Daoy (cell line): Measurements from ENCODE around the gene SPTLC3. TPM values are rescaled to one million over a fixed set of nuclear protein-coding genes. Genes with fewer than 3 reads are reported as not detected.

Experiments used
- DNase-seq: peaks from one replicate; pipeline ENCODE4 v3.0.0-alpha.2; 2015; ENCODE audit warnings: low read depth
- total RNA-seq: library from RNA; depleted of rRNA; stranded (reverse); fragments of >200 nt; shearing (Covaris generic); gene quantifications from 2 replicates; pipeline ENCODE4 v1.2.3, GENCODE V29; 2014

Gene SPTLC3
- total RNA-seq, 1 experiment from 2014 or later: 10.0 TPM

- DNase-seq: peak; percentile 6
Observed at GRCh38 chr20:13139459-13140150, 130.8 kb downstream of the SPTLC3 start.

GRCh38 chr20:13140201-13140600 lies 131.4 kb downstream of the SPTLC3 start:
- no peak for DNase-seq

GRCh38 chr20:13140775-13141174 lies 132.0 kb downstream of the SPTLC3 start:
- DNase-seq: no peak

GRCh38 chr20:13141546-13141945 lies 132.8 kb downstream of the SPTLC3 start:
- peak; percentile 16 for DNase-seq

- DNase-seq: peak; percentile 53
Observed at GRCh38 chr20:13142143-13142542, 133.4 kb downstream of the SPTLC3 start.

- no peak for DNase-seq
Observed at GRCh38 chr20:13147071-13147963, 138.5 kb downstream of the SPTLC3 start.

GRCh38 chr20:13147971-13148370 lies 139.2 kb downstream of the SPTLC3 start:
- DNase-seq: no peak

GRCh38 chr20:13148402-13148801 lies 139.6 kb downstream of the SPTLC3 start:
- DNase-seq: no peak

- DNase-seq: no peak
Observed at GRCh38 chr20:13148961-13149360, 140.2 kb downstream of the SPTLC3 start.

GRCh38 chr20:13149371-13150105 lies 140.8 kb downstream of the SPTLC3 start:
- DNase-seq: peak; percentile 53

GRCh38 chr20:13158369-13158768 lies 149.6 kb downstream of the SPTLC3 start:
- DNase-seq: no peak

GRCh38 chr20:13159889-13160288 lies 151.1 kb downstream of the SPTLC3 start:
- DNase-seq: no peak

- no peak for DNase-seq
Observed at GRCh38 chr20:13165203-13165602, 156.4 kb downstream of the SPTLC3 start.

- DNase-seq: no peak
Observed at GRCh38 chr20:13166011-13166410, 157.2 kb downstream of the SPTLC3 start.

GRCh38 chr20:13166437-13166836 lies 157.7 kb downstream of the SPTLC3 start:
- no peak for DNase-seq

GRCh38 chr20:13169086-13169485 lies 160.3 kb downstream of the SPTLC3 start:
- no peak for DNase-seq

GRCh38 chr20:13170771-13171170 lies 162.0 kb downstream of the SPTLC3 start:
- DNase-seq: no peak

- no peak for DNase-seq
Observed at GRCh38 chr20:13173201-13173600, 164.4 kb downstream of the SPTLC3 start.

GRCh38 chr20:13174402-13174801 lies 165.6 kb downstream of the SPTLC3 start:
- no peak for DNase-seq

GRCh38 chr20:13180986-13181889 lies 172.5 kb downstream of the SPTLC3 start:
- DNase-seq: no peak

GRCh38 chr20:13183005-13183404 lies 174.2 kb downstream of the SPTLC3 start:
- peak; percentile 58 for DNase-seq
